ENCODE data around the gene MR1.

MR1 gene

DNA sequence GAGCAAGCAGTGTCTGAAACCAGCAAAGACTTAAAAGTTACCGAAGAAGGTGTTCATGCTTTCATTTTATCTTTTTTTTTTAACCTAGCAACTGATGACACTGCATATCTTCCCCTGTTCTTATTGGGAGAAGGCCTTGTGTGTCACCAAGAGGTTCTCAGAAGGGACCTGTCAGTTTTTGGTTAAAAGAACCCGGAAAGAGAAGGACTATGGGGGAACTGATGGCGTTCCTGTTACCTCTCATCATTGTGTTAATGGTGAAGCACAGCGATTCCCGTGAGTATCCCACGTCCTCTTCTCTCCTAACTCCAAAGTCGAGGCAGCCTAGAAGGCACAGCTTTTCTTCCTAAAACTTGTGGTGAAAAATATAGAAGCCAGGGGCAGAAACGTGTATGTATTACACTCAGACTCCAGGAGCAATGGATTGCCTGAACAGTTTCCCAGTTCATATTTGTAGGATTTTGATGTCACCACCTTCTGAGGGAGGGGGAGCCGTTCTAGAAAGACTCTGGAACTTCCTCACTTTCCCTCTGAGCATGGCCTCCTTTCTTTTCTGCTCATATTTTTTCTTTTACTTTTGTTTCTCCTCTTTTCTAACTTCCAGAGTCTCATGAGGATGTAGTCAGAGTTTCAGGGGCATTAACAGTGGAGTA, at the start of gene MR1:
Gene MR1 (plus strand): TSS at position 185 of the 653 bp plus-strand sequence. CDS start 25 bp downstream, at position 210.
- H4K20me1 ChIP-seq = no peaks in the 10 kb centered on the region
- peaks cover 40% of the 10 kb centered on the region for H3K4me1 ChIP-seq
- H3K36me3 ChIP-seq = peaks cover 13% of the 10 kb centered on the region
- TF ChIP-seq Cebpa-rat (IDR thresholded peaks at IDR 0.05) = no peak
- H3K4me2 ChIP-seq = peak within 1 kb of the TSS; percentile 84
- no peaks in the 10 kb centered on the region for H3K9me3 ChIP-seq
- no peaks in the 10 kb centered on the region for H3K27me3 ChIP-seq
- peak within 1 kb of the TSS; percentile 67 for H3K4me3 ChIP-seq
- peak within 1 kb of the TSS; percentile 76 for H3K9ac ChIP-seq
- H3K27ac ChIP-seq = peak within 1 kb of the TSS; percentile 81

DNA sequence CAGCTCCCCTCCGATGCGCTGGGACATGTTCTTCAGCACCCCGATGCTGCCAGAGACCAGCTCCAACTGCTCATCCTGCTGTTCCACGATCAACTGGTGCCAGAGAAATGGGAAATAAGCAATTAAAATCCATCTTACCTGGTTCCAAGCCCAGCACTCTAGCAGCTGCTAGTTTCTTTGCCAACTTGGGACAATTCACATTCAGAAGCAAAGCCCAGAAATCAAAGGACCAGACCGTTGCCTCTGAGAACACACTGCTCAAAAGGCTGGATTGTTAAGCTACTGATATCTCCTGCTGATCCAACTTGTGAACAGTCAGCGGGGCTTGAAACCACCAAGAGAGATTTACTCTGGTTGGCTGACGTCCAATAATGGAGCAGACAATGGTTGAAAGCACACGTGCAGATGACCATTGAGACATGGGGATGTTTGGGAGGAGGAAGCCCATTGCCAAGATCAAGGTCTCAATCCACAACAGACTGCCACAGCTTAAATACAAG, 45.5 kb upstream of the MR1 start:
- H3K4me2 ChIP-seq = peak overlapping the region; percentile 32
- no peaks in the 10 kb centered on the region for H4K20me1 ChIP-seq
- peaks cover 13% of the 10 kb centered on the region for H3K4me1 ChIP-seq
- no peak overlapping the region for H3K27ac ChIP-seq
- no peak for TF ChIP-seq Cebpa-rat (IDR thresholded peaks at IDR 0.05)
- no peaks in the 10 kb centered on the region for H3K9me3 ChIP-seq
- no peak overlapping the region for H3K4me3 ChIP-seq
- no peaks in the 10 kb centered on the region for H3K27me3 ChIP-seq
- H3K36me3 ChIP-seq = peaks cover 89% of the 10 kb centered on the region
- no peak overlapping the region for H3K9ac ChIP-seq

GRCh38 chr1:180994262-180994661, 39.5 kb upstream of the MR1 start:
- Histone ChIP-seq H4K20me1 (peaks cover 27% of the 10 kb centered on the region; the same call in 1 of the 2 replicates), H3K9me3 (no peaks in the 10 kb centered on the region), H3K4me1 (no peaks in the 10 kb centered on the region), H3K27ac (no peak overlapping the region), H3K27me3 (no peaks in the 10 kb centered on the region), H3K36me3 (peaks cover 56% of the 10 kb centered on the region), H3K4me2 (no peak overlapping the region), H3K9ac (no peak overlapping the region), H3K4me3 (no peak overlapping the region)
- no peak for TF ChIP-seq Cebpa-rat (IDR thresholded peaks at IDR 0.05)

GRCh38 chr1:180997843-180998504, 35.8 kb upstream of the MR1 start:
- Histone ChIP-seq H3K9me3 (peaks cover 3% of the 10 kb centered on the region; the same call in 1 of the 2 replicates), H3K4me3 (no peak overlapping the region), H3K4me2 (no peak overlapping the region), H3K4me1 (no peaks in the 10 kb centered on the region), H4K20me1 (peaks cover 34% of the 10 kb centered on the region; the same call in 1 of the 2 replicates), H3K36me3 (peaks cover 56% of the 10 kb centered on the region), H3K27ac (no peak overlapping the region), H3K9ac (no peak overlapping the region), H3K27me3 (no peaks in the 10 kb centered on the region)
- TF ChIP-seq Cebpa-rat (IDR thresholded peaks at IDR 0.05) = no peak

DNA sequence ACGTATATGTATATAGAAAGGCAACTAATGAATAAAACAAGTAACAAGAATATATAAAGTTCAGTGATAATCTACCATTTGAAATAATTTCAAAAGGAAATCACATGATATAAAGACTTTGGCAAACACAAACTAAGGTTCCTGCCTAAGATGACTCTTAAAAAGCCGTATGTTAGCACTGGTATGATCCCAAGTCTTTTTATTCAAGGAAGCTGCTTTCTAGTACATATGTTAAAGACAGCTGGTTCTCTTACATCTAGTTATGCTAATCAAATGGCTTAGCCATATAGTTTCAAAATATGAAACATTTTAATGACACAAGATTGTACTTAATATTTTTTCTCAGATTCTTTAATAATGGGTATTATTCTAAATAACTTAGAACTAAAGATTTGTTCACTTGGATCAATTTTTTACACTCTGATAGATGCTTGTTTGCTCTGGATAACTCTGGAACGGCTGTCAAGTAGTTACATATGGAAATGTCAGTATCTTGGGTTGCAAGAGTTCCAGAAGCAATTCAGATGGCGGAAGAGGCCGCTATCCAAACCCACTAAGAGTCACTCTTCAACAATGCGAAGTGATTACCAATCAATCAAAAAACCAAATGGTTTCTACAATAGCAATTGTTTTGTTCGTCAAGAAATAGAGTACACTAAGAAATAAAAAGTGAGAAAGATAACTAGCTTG, 32.5 kb upstream of the MR1 start:
- Histone ChIP-seq H3K36me3 (peaks cover 73% of the 10 kb centered on the region), H3K27ac (no peak overlapping the region), H3K4me1 (no peaks in the 10 kb centered on the region), H3K27me3 (no peaks in the 10 kb centered on the region), H3K9ac (no peak overlapping the region), H3K4me2 (no peak overlapping the region), H3K9me3 (peaks cover 3% of the 10 kb centered on the region; the same call in 1 of the 2 replicates), H3K4me3 (no peak overlapping the region), H4K20me1 (peaks cover 51% of the 10 kb centered on the region)
- no peak for TF ChIP-seq Cebpa-rat (IDR thresholded peaks at IDR 0.05)

GRCh38 chr1:181002582-181003172, 31.1 kb upstream of the MR1 start:
- peaks cover 73% of the 10 kb centered on the region for H3K36me3 ChIP-seq
- TF ChIP-seq Cebpa-rat (IDR thresholded peaks at IDR 0.05) = no peak
- peaks cover 3% of the 10 kb centered on the region; the same call in 1 of the 2 replicates for H3K9me3 ChIP-seq
- H3K27ac ChIP-seq = no peak overlapping the region
- H3K9ac ChIP-seq = no peak overlapping the region
- H3K4me3 ChIP-seq = no peak overlapping the region
- H3K4me1 ChIP-seq = no peaks in the 10 kb centered on the region
- no peaks in the 10 kb centered on the region for H3K27me3 ChIP-seq
- H3K4me2 ChIP-seq = no peak overlapping the region
- H4K20me1 ChIP-seq = peaks cover 58% of the 10 kb centered on the region

GRCh38 chr1:181010789-181011188, 23.0 kb upstream of the MR1 start:
- Histone ChIP-seq H3K36me3 (peaks cover 12% of the 10 kb centered on the region), H3K9ac (no peak overlapping the region), H3K9me3 (no peaks in the 10 kb centered on the region), H3K27ac (no peak overlapping the region), H3K4me1 (peaks cover 36% of the 10 kb centered on the region), H3K4me2 (no peak overlapping the region), H4K20me1 (peaks cover 98% of the 10 kb centered on the region), H3K27me3 (no peaks in the 10 kb centered on the region), H3K4me3 (no peak overlapping the region)
- TF ChIP-seq Cebpa-rat (IDR thresholded peaks at IDR 0.05) = no peak

DNA sequence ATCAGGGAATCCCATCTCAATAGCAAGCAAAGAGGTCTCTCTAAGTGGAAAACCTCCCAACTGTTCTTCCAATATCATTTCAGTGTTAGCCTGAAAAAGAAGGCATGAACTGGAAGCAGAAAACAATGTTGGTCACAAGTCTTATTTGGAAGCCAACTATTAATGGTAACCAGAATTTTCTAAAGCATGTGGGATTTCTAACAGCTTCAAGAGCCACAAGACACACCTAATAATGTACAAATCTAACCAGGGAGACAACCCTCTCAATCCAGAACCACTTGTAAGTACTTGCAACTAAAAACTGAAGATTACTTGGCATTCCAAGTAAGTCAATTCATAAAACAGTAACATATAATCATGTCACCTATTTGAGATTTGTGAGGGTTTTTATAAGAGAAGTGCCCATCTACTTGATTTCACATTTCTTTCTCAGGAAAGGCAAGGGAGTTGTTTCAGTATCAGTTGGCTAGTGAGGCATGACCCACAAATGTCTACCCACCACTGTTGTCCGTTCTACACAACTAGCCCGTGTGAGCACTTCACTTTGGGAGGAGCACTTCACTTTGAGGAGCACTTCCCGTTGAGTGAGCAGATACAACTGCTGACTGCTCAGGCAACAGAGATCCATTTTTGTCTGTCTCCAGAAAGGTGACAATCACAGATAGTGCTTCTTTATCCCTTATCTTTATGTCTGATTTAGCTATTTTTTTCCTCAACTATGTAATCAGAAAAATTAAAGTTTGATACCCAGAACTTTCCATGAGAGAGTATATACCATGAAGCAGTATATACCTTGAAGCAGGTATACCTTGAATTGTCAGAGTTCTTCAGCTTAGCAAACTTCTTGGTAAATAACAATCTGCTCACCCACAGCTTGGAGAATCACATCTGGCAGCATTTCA, 22.2 kb upstream of the MR1 start:
- no peaks in the 10 kb centered on the region for H3K27me3 ChIP-seq
- no peak overlapping the region for H3K27ac ChIP-seq
- H3K4me3 ChIP-seq = no peak overlapping the region
- peaks cover 16% of the 10 kb centered on the region for H3K36me3 ChIP-seq
- H4K20me1 ChIP-seq = peaks cover 96% of the 10 kb centered on the region
- no peak for TF ChIP-seq Cebpa-rat (IDR thresholded peaks at IDR 0.05)
- H3K4me2 ChIP-seq = peak overlapping the region; percentile 20
- H3K9ac ChIP-seq = no peak overlapping the region
- H3K4me1 ChIP-seq = peaks cover 36% of the 10 kb centered on the region
- H3K9me3 ChIP-seq = no peaks in the 10 kb centered on the region
